ENCODE measurements around the gene TBX18. TPM values are rescaled to one million over a fixed set of nuclear protein-coding genes. Genes with fewer than 3 reads are reported as not detected.

Gene TBX18
- total and polyA plus RNA-seq, 10 of the 15 experiments (the other 5 are each of a cell fraction or from before 2014, with no cell fraction given): 0.03 to 6.1 (median 0.17) TPM; not detected in 6

DNA sequence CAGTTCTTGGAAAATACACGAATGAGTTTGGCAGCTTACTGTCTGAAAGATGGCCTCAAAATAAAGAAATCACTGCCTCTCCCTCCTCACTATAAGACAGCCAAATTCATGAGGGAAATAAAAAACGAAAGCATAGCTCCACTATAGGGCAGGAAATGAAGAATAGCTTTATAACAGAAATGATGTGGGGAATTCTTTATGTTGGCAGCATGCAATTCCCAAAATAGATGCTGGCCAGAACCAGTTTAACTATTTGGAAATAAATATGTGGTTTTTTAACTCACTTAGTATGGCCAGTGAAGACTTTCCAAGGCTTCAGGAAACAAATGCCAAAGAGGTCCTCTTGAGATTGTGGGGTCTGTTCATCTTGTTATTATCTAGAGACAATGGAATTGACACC, 100.5 kb downstream of the TBX18 start (continued):
- TF ChIP-seq, protein P1, sequence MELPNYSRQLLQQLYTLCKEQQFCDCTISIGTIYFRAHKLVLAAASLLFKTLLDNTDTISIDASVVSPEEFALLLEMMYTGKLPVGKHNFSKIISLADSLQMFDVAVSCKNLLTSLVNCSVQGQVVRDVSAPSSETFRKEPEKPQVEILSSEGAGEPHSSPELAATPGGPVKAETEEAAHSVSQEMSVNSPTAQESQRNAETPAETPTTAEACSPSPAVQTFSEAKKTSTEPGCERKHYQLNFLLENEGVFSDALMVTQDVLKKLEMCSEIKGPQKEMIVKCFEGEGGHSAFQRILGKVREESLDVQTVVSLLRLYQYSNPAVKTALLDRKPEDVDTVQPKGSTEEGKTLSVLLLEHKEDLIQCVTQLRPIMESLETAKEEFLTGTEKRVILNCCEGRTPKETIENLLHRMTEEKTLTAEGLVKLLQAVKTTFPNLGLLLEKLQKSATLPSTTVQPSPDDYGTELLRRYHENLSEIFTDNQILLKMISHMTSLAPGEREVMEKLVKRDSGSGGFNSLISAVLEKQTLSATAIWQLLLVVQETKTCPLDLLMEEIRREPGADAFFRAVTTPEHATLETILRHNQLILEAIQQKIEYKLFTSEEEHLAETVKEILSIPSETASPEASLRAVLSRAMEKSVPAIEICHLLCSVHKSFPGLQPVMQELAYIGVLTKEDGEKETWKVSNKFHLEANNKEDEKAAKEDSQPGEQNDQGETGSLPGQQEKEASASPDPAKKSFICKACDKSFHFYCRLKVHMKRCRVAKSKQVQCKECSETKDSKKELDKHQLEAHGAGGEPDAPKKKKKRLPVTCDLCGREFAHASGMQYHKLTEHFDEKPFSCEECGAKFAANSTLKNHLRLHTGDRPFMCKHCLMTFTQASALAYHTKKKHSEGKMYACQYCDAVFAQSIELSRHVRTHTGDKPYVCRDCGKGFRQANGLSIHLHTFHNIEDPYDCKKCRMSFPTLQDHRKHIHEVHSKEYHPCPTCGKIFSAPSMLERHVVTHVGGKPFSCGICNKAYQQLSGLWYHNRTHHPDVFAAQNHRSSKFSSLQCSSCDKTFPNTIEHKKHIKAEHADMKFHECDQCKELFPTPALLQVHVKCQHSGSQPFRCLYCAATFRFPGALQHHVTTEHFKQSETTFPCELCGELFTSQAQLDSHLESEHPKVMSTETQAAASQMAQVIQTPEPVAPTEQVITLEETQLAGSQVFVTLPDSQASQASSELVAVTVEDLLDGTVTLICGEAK (IDR thresholded peaks at IDR 0.05; ENCODE audit: borderline replicate concordance): no peak
- TF ChIP-seq CBX3 (IDR thresholded peaks at IDR 0.05; ENCODE audit: borderline replicate concordance, low read depth) (no peak), MXI1 (IDR thresholded peaks at IDR 0.05; ENCODE audit: low read depth, low read length) (no peak), BACH1 (IDR thresholded peaks at IDR 0.05; ENCODE audit: borderline replicate concordance) (no peak), SUPT20H (IDR thresholded peaks at IDR 0.05; ENCODE audit: borderline replicate concordance, control insufficient read depth, low read depth, low read length) (no peak), POLR2AphosphoS2 (IDR thresholded peaks at IDR 0.05; ENCODE audit: low read depth, low read length) (no peak), ETV6 (conservative IDR thresholded peaks at IDR 0.05 in 1 of 2, IDR thresholded peaks at IDR 0.05 in 1 of 2; ENCODE audit: borderline replicate concordance in 1 of 2, low read depth in 1 of 2) (no peak), TAF1 (IDR thresholded peaks at IDR 0.05; ENCODE audit: borderline replicate concordance, low read depth, low read length) (no peak), SP1 (IDR thresholded peaks at IDR 0.05; ENCODE audit: low read depth, low read length) (no peak)

DNA sequence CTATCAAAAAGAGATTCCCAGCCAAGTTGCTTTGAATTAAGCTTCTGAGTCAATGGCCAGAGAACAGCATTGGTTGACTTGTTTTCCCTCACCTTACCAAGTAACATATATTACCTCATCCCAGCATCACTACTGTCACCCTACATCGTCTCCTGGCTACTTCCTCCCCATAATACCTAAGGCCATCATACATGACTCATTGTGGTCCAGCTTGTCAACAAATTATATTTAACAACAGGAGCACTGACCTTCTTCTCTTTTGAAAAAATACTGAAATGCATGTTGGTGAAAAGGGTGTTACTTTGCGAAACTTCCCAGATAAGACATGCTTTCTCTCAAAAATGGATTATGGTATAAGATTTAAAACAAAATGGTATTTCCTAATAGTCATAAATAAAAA, 106.9 kb downstream of the TBX18 start:
- Histone ChIP-seq H3K79me2 (ENCODE audit: control insufficient read depth, insufficient read depth, low read length) (no peaks in the 10 kb centered on the region), H2AFZ (ENCODE audit: control insufficient read depth, low read depth, low read length) (no peak overlapping the region), H3K4me1 (ENCODE audit: control insufficient read depth, insufficient read depth, low read length) (no peaks in the 10 kb centered on the region), H3K4me3 (no peak overlapping the region), H3K9ac (ENCODE audit: control insufficient read depth, insufficient read depth, low read length) (no peak overlapping the region), H3K36me3 (ENCODE audit: control insufficient read depth in 2 of 2, insufficient read depth in 2 of 2, low read length in 1 of 2) (no peaks in the 10 kb centered on the region), H4K20me1 (ENCODE audit: control insufficient read depth, insufficient read depth) (no peaks in the 10 kb centered on the region), H3K9me3 (replicated peaks; ENCODE audit: control insufficient read depth, insufficient read depth, low read length) (no peaks in the 10 kb centered on the region), H3K27me3 (replicated peaks in 1 of 2; ENCODE audit: control insufficient read depth in 2 of 2, insufficient read depth in 2 of 2, low read length in 1 of 2) (no peaks in the 10 kb centered on the region), H3K4me2 (ENCODE audit: control insufficient read depth, insufficient read depth) (no peak overlapping the region), H3K27ac (ENCODE audit: control insufficient read depth, insufficient read depth) (no peak overlapping the region)
- ChIA-PET RAD21 (ENCODE audit: unreplicated experiment) (no interaction called here), SMC1A (ENCODE audit: uncharacterized antibody, unreplicated experiment) (interaction anchor here (1.7 kb wide), 1 partner anchor 30 kb away, joined by 3 read pairs; no protein-coding TSS in a partner anchor), CTCF (no interaction called here), POLR2A (no interaction called here)
- ATAC-seq (no peak), FAIRE-seq (no peak), DNase-seq (ENCODE audit: low read depth, low spot score) (no peak)
- 0% methylated on average over 2 of the region's 2 CpGs for WGBS (ENCODE audit: insufficient coverage, insufficient replicate concordance, low lambda C conversion rate, missing lambda C conversion rate)
- intact Hi-C loops (cut with micrococcal nuclease; ENCODE audit: unreplicated experiment): no loop called here
- BruUV-seq (replicated peaks): no TSS peak
- in situ Hi-C loops (cut with MboI): no loop called here
- TF ChIP-seq NR2C2 (IDR thresholded peaks at IDR 0.05; ENCODE audit: borderline replicate concordance, control insufficient read depth, insufficient read length, low read depth) (no peak), KAT2A (conservative IDR thresholded peaks at IDR 0.05; ENCODE audit: control insufficient read depth, low read depth, low read length) (no peak), MXI1 (IDR thresholded peaks at IDR 0.05; ENCODE audit: low read depth, low read length) (no peak), BMI1 (IDR thresholded peaks at IDR 0.05; ENCODE audit: borderline replicate concordance) (no peak), CBX3 (IDR thresholded peaks at IDR 0.05; ENCODE audit: borderline replicate concordance, low read depth) (no peak), NFYA (IDR thresholded peaks at IDR 0.05; ENCODE audit: borderline replicate concordance, low read depth, low read length) (no peak), LARP7 (IDR thresholded peaks at IDR 0.05) (no peak), GABPA (IDR thresholded peaks at IDR 0.05; ENCODE audit: low read depth) (no peak), RB1 (IDR thresholded peaks at IDR 0.05; ENCODE audit: borderline replicate concordance) (no peak)
- TF ChIP-seq, protein P2, sequence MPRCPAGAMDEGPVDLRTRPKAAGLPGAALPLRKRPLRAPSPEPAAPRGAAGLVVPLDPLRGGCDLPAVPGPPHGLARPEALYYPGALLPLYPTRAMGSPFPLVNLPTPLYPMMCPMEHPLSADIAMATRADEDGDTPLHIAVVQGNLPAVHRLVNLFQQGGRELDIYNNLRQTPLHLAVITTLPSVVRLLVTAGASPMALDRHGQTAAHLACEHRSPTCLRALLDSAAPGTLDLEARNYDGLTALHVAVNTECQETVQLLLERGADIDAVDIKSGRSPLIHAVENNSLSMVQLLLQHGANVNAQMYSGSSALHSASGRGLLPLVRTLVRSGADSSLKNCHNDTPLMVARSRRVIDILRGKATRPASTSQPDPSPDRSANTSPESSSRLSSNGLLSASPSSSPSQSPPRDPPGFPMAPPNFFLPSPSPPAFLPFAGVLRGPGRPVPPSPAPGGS (IDR thresholded peaks at IDR 0.05; ENCODE audit: borderline replicate concordance, insufficient read depth, low read depth, low read length, poor library complexity, severe bottlenecking): no peak

Data from GM12878 (cell line).